ENCODE measurements around the gene HEPN1. TPM values are rescaled to one million over a fixed set of nuclear protein-coding genes. Genes with fewer than 3 reads are reported as not detected.

HEPN1 gene
- total and polyA plus RNA-seq, 2 of the 4 experiments (the other 2 are of a cell fraction), result not detected

DNA sequence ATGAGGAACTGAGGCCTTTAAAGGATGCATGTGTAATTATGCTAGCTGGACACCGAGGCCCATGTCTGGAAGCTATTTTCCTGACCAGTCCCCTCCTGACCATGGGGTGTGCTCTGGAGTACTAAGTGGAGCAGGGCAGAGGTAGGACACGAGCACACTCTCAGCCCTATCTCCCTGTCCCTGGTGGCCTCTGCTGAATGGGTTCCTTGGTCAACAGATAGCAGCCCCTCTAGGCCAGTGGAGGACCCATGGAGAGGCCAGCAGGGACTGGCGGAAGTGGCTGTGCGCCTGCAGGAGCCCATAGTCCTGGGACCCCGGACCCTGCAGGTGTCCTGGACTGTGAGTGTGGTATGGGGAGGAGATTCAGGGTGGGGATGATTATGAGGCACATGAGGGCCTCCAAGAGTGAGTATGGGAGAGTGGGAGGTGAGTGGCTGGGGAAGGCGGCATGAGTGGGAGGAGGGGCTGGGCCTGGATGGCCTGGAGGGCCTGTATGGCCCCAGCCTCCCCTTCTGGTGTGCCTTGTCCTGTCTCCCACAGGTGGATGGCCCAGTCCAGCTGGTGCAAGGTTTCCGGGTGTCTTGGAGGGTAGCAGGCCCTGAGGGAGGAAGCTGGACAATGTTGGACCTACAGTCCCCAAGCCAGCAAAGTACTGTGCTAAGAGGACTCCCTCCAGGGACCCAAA, 44.3 kb upstream of the HEPN1 start:
- Histone ChIP-seq H3K9me3 (ENCODE audit: control insufficient read depth, insufficient read depth, low read length) (no peaks in the 10 kb centered on the region), H2BK15ac (ENCODE audit: low read depth, low read length) (no peak overlapping the region), H3K23ac (ENCODE audit: low read depth, low read length) (no peak overlapping the region), H3K4me3 (ENCODE audit: insufficient read depth, low read depth, low read length) (no peak overlapping the region), H2AFZ (replicated peaks; ENCODE audit: low read length, poor library complexity) (no peak overlapping the region), H3K79me1 (ENCODE audit: low read depth in 1 of 2, low read length in 2 of 2) (peaks cover 6 to 21% of the 10 kb centered on the region in 2 experiments; a peak in 3 of 4 replicates), H3K27ac (ENCODE audit: insufficient read depth, low read length) (no peak overlapping the region), H3K36me3 (ENCODE audit: control insufficient read depth, insufficient read depth, low read length) (no peaks in the 10 kb centered on the region), H3K27me3 (ENCODE audit: control insufficient read depth, insufficient read depth, low read length) (peaks cover 36% of the 10 kb centered on the region), H2BK5ac (ENCODE audit: low read depth, low read length, poor library complexity, severe bottlenecking) (no peak overlapping the region), H3K4ac (ENCODE audit: low read depth, low read length) (no peak overlapping the region), H2BK120ac (ENCODE audit: low read depth, low read length) (no peak overlapping the region), H3K18ac (ENCODE audit: low read depth, low read length) (no peak overlapping the region), H3K4me1 (ENCODE audit: control insufficient read depth, insufficient read depth, low read length) (peaks cover 3% of the 10 kb centered on the region), H4K20me1 (ENCODE audit: insufficient read depth, low read length) (no peaks in the 10 kb centered on the region), H3K56ac (ENCODE audit: extremely low read depth, insufficient read depth, low read length) (no peak overlapping the region), H3K9ac (ENCODE audit: low read depth, low read length) (no peak overlapping the region), H2AK5ac (ENCODE audit: low read depth, low read length) (no peak overlapping the region), H2BK20ac (ENCODE audit: low read depth, low read length) (no peak overlapping the region), H3K9me1 (ENCODE audit: insufficient read depth, low read length) (no peaks in the 10 kb centered on the region; the same call in 1 of the 2 replicates), H4K5ac (ENCODE audit: low read depth, low read length) (no peak overlapping the region), H4K8ac (ENCODE audit: low read depth in 2 of 2, low read length in 2 of 2) (no peak overlapping the region), H2AK9ac (replicated peaks; ENCODE audit: low read depth, low read length, poor library complexity) (no peak overlapping the region), H3K4me2 (ENCODE audit: low read depth, low read length) (no peak overlapping the region), H4K91ac (ENCODE audit: insufficient read depth, low read depth, low read length) (no peak overlapping the region), H3K14ac (replicated peaks; ENCODE audit: low read depth, low read length) (no peak overlapping the region)
- in situ Hi-C loops (cut with MboI; ENCODE audit: low sequenced_read_pairs), result loop anchor here (5.0 kb wide), 1 partner anchor 78 kb away; the partner anchor contains the start of gene CCDC15
- WGBS, 2 experiments (ENCODE audit: extremely low coverage in 2 of 2, insufficient read length in 1 of 2), result 100% methylated on average over 3 of the region's 7 CpGs; no CpG with 5 or more reads in 1 of the 2 experiments
- dilution Hi-C loops (cut with HindIII; ENCODE audit: low sequenced_read_pairs, unreplicated experiment), result no loop called here
- BruUV-seq (replicated peaks), result no TSS peak
- DNase-seq, result no peak
- ATAC-seq (ENCODE audit: low read depth), result no peak
- intact Hi-C loops (cut with micrococcal nuclease), result loop anchor here (5.0 to 10.0 kb wide), 2 partner anchors 268 to 530 kb away; no protein-coding TSS in a partner anchor
- TF ChIP-seq RFX5 (IDR thresholded peaks at IDR 0.05; ENCODE audit: low read depth, low read length) (no peak), CEBPB (IDR thresholded peaks at IDR 0.05; ENCODE audit: low read depth, low read length) (no peak), MXI1 (IDR thresholded peaks at IDR 0.05; ENCODE audit: borderline replicate concordance, low read depth, low read length) (no peak)
- TF ChIP-seq, protein P1, sequence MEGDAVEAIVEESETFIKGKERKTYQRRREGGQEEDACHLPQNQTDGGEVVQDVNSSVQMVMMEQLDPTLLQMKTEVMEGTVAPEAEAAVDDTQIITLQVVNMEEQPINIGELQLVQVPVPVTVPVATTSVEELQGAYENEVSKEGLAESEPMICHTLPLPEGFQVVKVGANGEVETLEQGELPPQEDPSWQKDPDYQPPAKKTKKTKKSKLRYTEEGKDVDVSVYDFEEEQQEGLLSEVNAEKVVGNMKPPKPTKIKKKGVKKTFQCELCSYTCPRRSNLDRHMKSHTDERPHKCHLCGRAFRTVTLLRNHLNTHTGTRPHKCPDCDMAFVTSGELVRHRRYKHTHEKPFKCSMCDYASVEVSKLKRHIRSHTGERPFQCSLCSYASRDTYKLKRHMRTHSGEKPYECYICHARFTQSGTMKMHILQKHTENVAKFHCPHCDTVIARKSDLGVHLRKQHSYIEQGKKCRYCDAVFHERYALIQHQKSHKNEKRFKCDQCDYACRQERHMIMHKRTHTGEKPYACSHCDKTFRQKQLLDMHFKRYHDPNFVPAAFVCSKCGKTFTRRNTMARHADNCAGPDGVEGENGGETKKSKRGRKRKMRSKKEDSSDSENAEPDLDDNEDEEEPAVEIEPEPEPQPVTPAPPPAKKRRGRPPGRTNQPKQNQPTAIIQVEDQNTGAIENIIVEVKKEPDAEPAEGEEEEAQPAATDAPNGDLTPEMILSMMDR (conservative IDR thresholded peaks at IDR 0.05; ENCODE audit: low read depth, low read length), result no peak
- CTCF ChIA-PET, result no interaction called here
- POLR2A ChIA-PET (ENCODE audit: unreplicated experiment), result no interaction called here

All from IMR-90 (cell line).